WTC11 (cell line): ENCODE results near the gene PROK1. TPM values are rescaled to one million over a fixed set of nuclear protein-coding genes. Genes with fewer than 3 reads are reported as not detected.

Experiments
- ATAC-seq: fragments of 200-7000 bp; cut with Tn5 transposase; 2 replicates; pipeline ENCODE4 v1.10.0; 2021; ENCODE audit warnings: mild to moderate bottlenecking, moderate library complexity
- CTCF ChIA-PET: fragments of 300-600 bp; sonication (Branson Sonifier 250); formaldehyde crosslinking; loops from one replicate; lab custom pipeline; 2021; ENCODE audit warnings: antibody characterized with exemption; lab: Charles Lee
- POLR2A ChIA-PET: fragments of 350-600 bp; sonication (Branson Sonifier 250); formaldehyde crosslinking; loops from one replicate; lab custom pipeline; 2021; ENCODE audit warnings: antibody characterized with exemption; lab: Charles Lee
- DNase-seq: peaks from one replicate; pipeline ENCODE4 v3.0.0; 2021; ENCODE audit warnings: low spot score
- H3K27ac Mint-ChIP-seq: 2 replicates; pipeline ENCODE4 v1.8.0; 2021; ENCODE audit warnings: mixed read lengths
- H3K27me3 Mint-ChIP-seq: 2 replicates; pipeline ENCODE4 v1.8.0; 2021; ENCODE audit warnings: low read depth, mild to moderate bottlenecking, moderate library complexity, mixed read lengths
- H3K36me3 Mint-ChIP-seq: 2 replicates; pipeline ENCODE4 v1.8.0; 2021; ENCODE audit warnings: mixed read lengths
- H3K4me1 Mint-ChIP-seq: 2 replicates; pipeline ENCODE4 v1.8.0; 2022; ENCODE audit warnings: mixed read lengths
- H3K4me3 Mint-ChIP-seq: 2 replicates; pipeline ENCODE4 v1.8.0; 2021; ENCODE audit warnings: mild to moderate bottlenecking, moderate library complexity, mixed read lengths
- H3K9me3 Mint-ChIP-seq: 2 replicates; pipeline ENCODE4 v1.8.0; 2021; ENCODE audit warnings: mixed read lengths
- IRF2 ChIP-seq: sonication (generic); formaldehyde crosslinking; IDR thresholded peaks from 2 replicates; pipeline ENCODE4 v1.8.0; 2022; ENCODE audit warnings: low read depth, missing genetic modification reagents, borderline replicate concordance
- KAT7 ChIP-seq: sonication (generic); formaldehyde crosslinking; IDR thresholded peaks from 2 replicates; pipeline ENCODE4 v1.8.1; 2023; ENCODE audit warnings: missing genetic modification reagents, mild to moderate bottlenecking, borderline replicate concordance
- MXD4 ChIP-seq: fragments of 250-450 bp; sonication (Bioruptor Pico); IDR thresholded peaks from 2 replicates; pipeline ENCODE4 v1.8.0; 2021; ENCODE audit warnings: mild to moderate bottlenecking, moderate library complexity, borderline replicate concordance
- NFYB ChIP-seq: sonication (generic); formaldehyde crosslinking; conservative IDR thresholded peaks from 2 replicates; pipeline ENCODE4 v1.8.0; 2022; ENCODE audit warnings: low read depth, missing genetic modification reagents
- OVOL2 ChIP-seq: fragments of 250-450 bp; sonication (Bioruptor Pico); IDR thresholded peaks from 2 replicates; pipeline ENCODE4 v1.9.0; 2021; ENCODE audit warnings: mild to moderate bottlenecking, borderline replicate concordance
- RORB ChIP-seq: fragments of 250-450 bp; sonication (Bioruptor Pico); IDR thresholded peaks from 2 replicates; pipeline ENCODE4 v1.9.0; 2021; ENCODE audit warnings: mild to moderate bottlenecking
- ZNF121 ChIP-seq: sonication (generic); formaldehyde crosslinking; IDR thresholded peaks from 2 replicates; pipeline ENCODE4 v1.8.0; 2023; ENCODE audit warnings: missing genetic modification reagents
- ZNF138 ChIP-seq: sonication (generic); formaldehyde crosslinking; conservative IDR thresholded peaks from 2 replicates; pipeline ENCODE4 v1.8.1; 2022; ENCODE audit warnings: mild to moderate bottlenecking, moderate library complexity, missing genetic modification reagents
- ZNF219 ChIP-seq: sonication (generic); formaldehyde crosslinking; IDR thresholded peaks from 2 replicates; pipeline ENCODE4 v1.8.0; 2023; ENCODE audit warnings: missing genetic modification reagents, mild to moderate bottlenecking, borderline replicate concordance
- ZNF423 ChIP-seq: fragments of 250-450 bp; sonication (Bioruptor Pico); IDR thresholded peaks from 2 replicates; pipeline ENCODE4 v2.1.2; 2022; ENCODE audit warnings: mild to moderate bottlenecking, moderate library complexity
- total RNA-seq: library from RNA; stranded (reverse); gene quantifications from 3 replicates; pipeline ENCODE4 v1.2.3, GENCODE V29; 2021
- TF ChIP-seq, protein P1 (sequence below): fragments of 250-450 bp; sonication (Bioruptor Pico); IDR thresholded peaks from 2 replicates; pipeline ENCODE4 v1.9.0; 2021; ENCODE audit warnings: mild to moderate bottlenecking
- TF ChIP-seq, protein P2 (sequence below): sonication (generic); formaldehyde crosslinking; conservative IDR thresholded peaks from 2 replicates; pipeline ENCODE4 v1.8.1; 2022; ENCODE audit warnings: mild to moderate bottlenecking, missing genetic modification reagents
- TF ChIP-seq, protein P3 (sequence below): sonication (generic); formaldehyde crosslinking; IDR thresholded peaks from 2 replicates; pipeline ENCODE4 v1.8.0; 2023; ENCODE audit warnings: mild to moderate bottlenecking, missing genetic modification reagents
- TF ChIP-seq, protein P4 (sequence below): sonication (generic); formaldehyde crosslinking; IDR thresholded peaks from 2 replicates; pipeline ENCODE4 v1.8.1; 2023; ENCODE audit warnings: mild to moderate bottlenecking, moderate library complexity, missing genetic modification reagents
- TF ChIP-seq, protein P5 (sequence below): sonication (generic); formaldehyde crosslinking; IDR thresholded peaks from 2 replicates; pipeline ENCODE4 v1.8.1; 2023; ENCODE audit warnings: mild to moderate bottlenecking, missing genetic modification reagents, moderate library complexity
- TF ChIP-seq, protein P6 (sequence below): fragments of 250-450 bp; sonication (Bioruptor Pico); IDR thresholded peaks from 2 replicates; pipeline ENCODE4 v1.9.0; 2021; ENCODE audit warnings: mild to moderate bottlenecking, borderline replicate concordance

PROK1 gene
- total RNA-seq, 1 experiment from 2014 or later = not detected

DNA sequence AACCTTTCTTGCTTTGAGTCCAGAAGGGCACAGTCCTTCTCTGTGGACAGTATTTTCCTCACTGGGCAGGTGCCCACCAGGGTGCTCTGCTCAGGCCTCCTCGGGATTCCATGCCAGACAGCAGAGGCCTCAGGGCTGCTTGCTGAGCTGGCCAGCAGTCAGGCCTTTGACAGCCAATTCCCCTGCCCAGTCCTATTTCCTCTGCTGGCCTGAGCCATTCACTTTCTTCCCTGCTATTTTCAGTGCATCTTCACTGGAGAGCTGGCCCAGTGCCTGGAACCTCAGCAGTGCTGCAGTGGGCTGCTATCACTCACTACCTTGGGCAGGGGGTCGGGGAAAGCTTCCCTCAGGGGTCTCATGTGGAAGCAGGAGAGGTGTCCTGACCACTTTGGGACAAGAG, 34.8 kb downstream of the PROK1 start (continued):
- no peak for TF ChIP-seq ZNF423 (CRISPR knock-in tag)
- TF ChIP-seq RORB (CRISPR knock-in tag) = no peak
- TF ChIP-seq ZNF138 (CRISPR knock-in tag) = no peak

DNA sequence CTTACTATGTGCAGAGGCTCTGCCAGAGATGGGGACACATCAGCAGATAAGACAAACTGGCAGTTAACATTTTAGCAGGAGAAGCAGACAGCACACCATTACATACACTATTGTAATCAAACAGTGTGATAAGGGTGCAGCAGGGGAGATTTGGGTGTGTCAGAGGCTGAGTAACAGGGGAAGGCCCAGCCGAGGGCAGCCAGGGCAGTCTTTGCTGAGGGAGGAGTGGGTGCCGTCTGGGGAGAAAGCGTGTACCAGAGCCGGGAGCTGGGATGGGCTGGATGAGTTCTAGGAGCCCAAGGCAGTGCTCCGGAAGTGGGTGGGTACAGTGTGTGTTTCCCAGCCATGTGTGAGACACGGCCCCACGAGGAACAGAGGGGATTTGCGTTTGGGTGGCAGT, 36.8 kb downstream of the PROK1 start:
- DNase-seq = no peak
- ATAC-seq = no peak
- no peak overlapping the region for H3K4me3 Mint-ChIP-seq
- H3K36me3 Mint-ChIP-seq = no peaks in the 10 kb centered on the region
- no peaks in the 10 kb centered on the region for H3K9me3 Mint-ChIP-seq
- POLR2A ChIA-PET = no interaction called here
- H3K27ac Mint-ChIP-seq = no peak overlapping the region
- CTCF ChIA-PET = interaction anchor here (1.8 kb wide), 2 partner anchors 8 to 27 kb away, joined by 6 to 11 read pairs; no protein-coding TSS in a partner anchor
- peaks cover 10% of the 10 kb centered on the region for H3K4me1 Mint-ChIP-seq
- H3K27me3 Mint-ChIP-seq = no peaks in the 10 kb centered on the region; the same call in 1 of the 2 replicates
- TF ChIP-seq, protein P1, sequence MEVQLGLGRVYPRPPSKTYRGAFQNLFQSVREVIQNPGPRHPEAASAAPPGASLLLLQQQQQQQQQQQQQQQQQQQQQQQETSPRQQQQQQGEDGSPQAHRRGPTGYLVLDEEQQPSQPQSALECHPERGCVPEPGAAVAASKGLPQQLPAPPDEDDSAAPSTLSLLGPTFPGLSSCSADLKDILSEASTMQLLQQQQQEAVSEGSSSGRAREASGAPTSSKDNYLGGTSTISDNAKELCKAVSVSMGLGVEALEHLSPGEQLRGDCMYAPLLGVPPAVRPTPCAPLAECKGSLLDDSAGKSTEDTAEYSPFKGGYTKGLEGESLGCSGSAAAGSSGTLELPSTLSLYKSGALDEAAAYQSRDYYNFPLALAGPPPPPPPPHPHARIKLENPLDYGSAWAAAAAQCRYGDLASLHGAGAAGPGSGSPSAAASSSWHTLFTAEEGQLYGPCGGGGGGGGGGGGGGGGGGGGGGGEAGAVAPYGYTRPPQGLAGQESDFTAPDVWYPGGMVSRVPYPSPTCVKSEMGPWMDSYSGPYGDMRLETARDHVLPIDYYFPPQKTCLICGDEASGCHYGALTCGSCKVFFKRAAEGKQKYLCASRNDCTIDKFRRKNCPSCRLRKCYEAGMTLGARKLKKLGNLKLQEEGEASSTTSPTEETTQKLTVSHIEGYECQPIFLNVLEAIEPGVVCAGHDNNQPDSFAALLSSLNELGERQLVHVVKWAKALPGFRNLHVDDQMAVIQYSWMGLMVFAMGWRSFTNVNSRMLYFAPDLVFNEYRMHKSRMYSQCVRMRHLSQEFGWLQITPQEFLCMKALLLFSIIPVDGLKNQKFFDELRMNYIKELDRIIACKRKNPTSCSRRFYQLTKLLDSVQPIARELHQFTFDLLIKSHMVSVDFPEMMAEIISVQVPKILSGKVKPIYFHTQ (CRISPR knock-in tag) = no peak
- TF ChIP-seq, protein P2, sequence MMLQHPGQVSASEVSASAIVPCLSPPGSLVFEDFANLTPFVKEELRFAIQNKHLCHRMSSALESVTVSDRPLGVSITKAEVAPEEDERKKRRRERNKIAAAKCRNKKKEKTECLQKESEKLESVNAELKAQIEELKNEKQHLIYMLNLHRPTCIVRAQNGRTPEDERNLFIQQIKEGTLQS = no peak
- no peak for TF ChIP-seq OVOL2 (CRISPR knock-in tag)
- no peak for TF ChIP-seq NFYB (CRISPR knock-in tag)
- TF ChIP-seq, protein P3, sequence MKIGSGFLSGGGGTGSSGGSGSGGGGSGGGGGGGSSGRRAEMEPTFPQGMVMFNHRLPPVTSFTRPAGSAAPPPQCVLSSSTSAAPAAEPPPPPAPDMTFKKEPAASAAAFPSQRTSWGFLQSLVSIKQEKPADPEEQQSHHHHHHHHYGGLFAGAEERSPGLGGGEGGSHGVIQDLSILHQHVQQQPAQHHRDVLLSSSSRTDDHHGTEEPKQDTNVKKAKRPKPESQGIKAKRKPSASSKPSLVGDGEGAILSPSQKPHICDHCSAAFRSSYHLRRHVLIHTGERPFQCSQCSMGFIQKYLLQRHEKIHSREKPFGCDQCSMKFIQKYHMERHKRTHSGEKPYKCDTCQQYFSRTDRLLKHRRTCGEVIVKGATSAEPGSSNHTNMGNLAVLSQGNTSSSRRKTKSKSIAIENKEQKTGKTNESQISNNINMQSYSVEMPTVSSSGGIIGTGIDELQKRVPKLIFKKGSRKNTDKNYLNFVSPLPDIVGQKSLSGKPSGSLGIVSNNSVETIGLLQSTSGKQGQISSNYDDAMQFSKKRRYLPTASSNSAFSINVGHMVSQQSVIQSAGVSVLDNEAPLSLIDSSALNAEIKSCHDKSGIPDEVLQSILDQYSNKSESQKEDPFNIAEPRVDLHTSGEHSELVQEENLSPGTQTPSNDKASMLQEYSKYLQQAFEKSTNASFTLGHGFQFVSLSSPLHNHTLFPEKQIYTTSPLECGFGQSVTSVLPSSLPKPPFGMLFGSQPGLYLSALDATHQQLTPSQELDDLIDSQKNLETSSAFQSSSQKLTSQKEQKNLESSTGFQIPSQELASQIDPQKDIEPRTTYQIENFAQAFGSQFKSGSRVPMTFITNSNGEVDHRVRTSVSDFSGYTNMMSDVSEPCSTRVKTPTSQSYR = no peak
- TF ChIP-seq IRF2 (CRISPR knock-in tag) = no peak

DNA sequence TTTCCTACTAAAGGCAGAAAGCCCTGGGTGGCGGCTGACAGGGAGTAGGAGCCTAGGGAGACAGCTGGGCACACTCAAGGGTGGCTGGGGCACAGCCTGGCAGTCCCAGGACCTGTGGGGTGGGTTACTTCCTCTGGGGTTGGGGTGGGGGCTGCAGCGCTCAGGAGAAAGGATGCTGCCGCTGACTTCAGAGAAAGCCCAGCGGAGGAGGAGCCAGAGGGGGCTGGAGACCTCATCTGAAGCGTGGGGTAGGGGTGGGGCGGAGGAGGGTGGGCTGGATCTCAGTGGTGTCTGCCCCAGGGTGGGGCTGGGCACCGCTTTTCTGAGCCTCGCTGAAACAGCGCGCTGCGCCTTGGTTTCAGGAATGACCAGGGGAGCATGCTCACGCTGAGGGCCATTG, 37.2 kb downstream of the PROK1 start:
- Mint-ChIP-seq H3K4me3 (no peak overlapping the region), H3K27ac (no peak overlapping the region), H3K36me3 (no peaks in the 10 kb centered on the region), H3K27me3 (no peaks in the 10 kb centered on the region; the same call in 1 of the 2 replicates), H3K4me1 (peaks cover 6% of the 10 kb centered on the region), H3K9me3 (no peaks in the 10 kb centered on the region)
- no peak for TF ChIP-seq ZNF219 (CRISPR knock-in tag)
- DNase-seq = no peak
- no peak; the same call in 1 of the 2 replicates for ATAC-seq
- ChIA-PET POLR2A (no interaction called here), CTCF (interaction anchor here (1.8 kb wide), 1 partner anchor 8 kb away, joined by 11 read pairs; no protein-coding TSS in a partner anchor)

DNA sequence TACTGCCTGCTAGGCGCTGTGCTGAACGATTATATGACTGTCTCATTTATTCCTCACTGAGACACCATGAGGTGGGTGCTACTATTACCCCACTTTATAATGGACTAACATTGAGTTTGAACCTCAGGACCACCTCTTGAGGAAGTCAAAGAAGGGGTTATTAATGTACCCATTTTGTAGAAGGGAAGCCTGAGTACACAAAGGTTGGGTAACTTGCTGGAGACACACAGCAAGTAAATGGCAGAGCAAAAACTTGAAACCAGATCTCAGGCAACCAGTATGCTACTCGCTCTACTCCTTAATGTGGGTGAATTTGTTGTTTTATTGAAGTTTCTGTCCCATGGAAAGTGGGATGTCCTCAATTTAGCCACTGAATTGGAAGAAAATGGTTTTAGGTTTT, 37.9 kb downstream of the PROK1 start:
- Mint-ChIP-seq H3K4me3 (no peak overlapping the region), H3K36me3 (no peaks in the 10 kb centered on the region), H3K9me3 (no peaks in the 10 kb centered on the region), H3K4me1 (peaks cover 3% of the 10 kb centered on the region), H3K27ac (no peak overlapping the region), H3K27me3 (no peaks in the 10 kb centered on the region; the same call in 1 of the 2 replicates)
- POLR2A ChIA-PET = no interaction called here
- DNase-seq = no peak
- CTCF ChIA-PET = no interaction called here
- no peak for ATAC-seq
- TF ChIP-seq, protein P4, sequence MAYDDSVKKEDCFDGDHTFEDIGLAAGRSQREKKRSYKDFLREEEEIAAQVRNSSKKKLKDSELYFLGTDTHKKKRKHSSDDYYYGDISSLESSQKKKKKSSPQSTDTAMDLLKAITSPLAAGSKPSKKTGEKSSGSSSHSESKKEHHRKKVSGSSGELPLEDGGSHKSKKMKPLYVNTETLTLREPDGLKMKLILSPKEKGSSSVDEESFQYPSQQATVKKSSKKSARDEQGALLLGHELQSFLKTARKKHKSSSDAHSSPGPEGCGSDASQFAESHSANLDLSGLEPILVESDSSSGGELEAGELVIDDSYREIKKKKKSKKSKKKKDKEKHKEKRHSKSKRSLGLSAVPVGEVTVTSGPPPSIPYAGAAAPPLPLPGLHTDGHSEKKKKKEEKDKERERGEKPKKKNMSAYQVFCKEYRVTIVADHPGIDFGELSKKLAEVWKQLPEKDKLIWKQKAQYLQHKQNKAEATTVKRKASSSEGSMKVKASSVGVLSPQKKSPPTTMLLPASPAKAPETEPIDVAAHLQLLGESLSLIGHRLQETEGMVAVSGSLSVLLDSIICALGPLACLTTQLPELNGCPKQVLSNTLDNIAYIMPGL (CRISPR knock-in tag) = no peak
- TF ChIP-seq, protein P5, sequence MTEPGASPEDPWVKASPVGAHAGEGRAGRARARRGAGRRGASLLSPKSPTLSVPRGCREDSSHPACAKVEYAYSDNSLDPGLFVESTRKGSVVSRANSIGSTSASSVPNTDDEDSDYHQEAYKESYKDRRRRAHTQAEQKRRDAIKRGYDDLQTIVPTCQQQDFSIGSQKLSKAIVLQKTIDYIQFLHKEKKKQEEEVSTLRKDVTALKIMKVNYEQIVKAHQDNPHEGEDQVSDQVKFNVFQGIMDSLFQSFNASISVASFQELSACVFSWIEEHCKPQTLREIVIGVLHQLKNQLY (CRISPR knock-in tag) = no peak
- TF ChIP-seq ZNF121 = no peak
- no peak for TF ChIP-seq KAT7 (CRISPR knock-in tag)
- TF ChIP-seq MXD4 (CRISPR knock-in tag) = no peak
- TF ChIP-seq, protein P6, sequence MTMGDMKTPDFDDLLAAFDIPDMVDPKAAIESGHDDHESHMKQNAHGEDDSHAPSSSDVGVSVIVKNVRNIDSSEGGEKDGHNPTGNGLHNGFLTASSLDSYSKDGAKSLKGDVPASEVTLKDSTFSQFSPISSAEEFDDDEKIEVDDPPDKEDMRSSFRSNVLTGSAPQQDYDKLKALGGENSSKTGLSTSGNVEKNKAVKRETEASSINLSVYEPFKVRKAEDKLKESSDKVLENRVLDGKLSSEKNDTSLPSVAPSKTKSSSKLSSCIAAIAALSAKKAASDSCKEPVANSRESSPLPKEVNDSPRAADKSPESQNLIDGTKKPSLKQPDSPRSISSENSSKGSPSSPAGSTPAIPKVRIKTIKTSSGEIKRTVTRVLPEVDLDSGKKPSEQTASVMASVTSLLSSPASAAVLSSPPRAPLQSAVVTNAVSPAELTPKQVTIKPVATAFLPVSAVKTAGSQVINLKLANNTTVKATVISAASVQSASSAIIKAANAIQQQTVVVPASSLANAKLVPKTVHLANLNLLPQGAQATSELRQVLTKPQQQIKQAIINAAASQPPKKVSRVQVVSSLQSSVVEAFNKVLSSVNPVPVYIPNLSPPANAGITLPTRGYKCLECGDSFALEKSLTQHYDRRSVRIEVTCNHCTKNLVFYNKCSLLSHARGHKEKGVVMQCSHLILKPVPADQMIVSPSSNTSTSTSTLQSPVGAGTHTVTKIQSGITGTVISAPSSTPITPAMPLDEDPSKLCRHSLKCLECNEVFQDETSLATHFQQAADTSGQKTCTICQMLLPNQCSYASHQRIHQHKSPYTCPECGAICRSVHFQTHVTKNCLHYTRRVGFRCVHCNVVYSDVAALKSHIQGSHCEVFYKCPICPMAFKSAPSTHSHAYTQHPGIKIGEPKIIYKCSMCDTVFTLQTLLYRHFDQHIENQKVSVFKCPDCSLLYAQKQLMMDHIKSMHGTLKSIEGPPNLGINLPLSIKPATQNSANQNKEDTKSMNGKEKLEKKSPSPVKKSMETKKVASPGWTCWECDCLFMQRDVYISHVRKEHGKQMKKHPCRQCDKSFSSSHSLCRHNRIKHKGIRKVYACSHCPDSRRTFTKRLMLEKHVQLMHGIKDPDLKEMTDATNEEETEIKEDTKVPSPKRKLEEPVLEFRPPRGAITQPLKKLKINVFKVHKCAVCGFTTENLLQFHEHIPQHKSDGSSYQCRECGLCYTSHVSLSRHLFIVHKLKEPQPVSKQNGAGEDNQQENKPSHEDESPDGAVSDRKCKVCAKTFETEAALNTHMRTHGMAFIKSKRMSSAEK (CRISPR knock-in tag) = no peak
